SK-N-SH treated with all-trans-retinoic acid at 6 μM for 48 hours (cell line): ENCODE measurements around the gene TMEM25.

ENCODE experiments used
- ATAC-seq: fragments of 200-7000 bp; cut with Tn5 transposase; 3 replicates; pipeline ENCODE4 v1.9.1; 2020; ENCODE audit warnings: mild to moderate bottlenecking, moderate library complexity
- ARNTL ChIP-seq: fragments of 450-650 bp; formaldehyde crosslinking; IDR thresholded peaks from 2 replicates; pipeline ENCODE4 v1.5.0; 2020; ENCODE audit warnings: low read depth, mild to moderate bottlenecking, moderate library complexity, borderline replicate concordance
- BACH2 ChIP-seq: fragments of 250-450 bp; sonication (Bioruptor Pico); IDR thresholded peaks from 2 replicates; pipeline ENCODE4 v1.9.0; 2021; ENCODE audit warnings: mild to moderate bottlenecking, borderline replicate concordance
- CSDC2 ChIP-seq: fragments of 250-450 bp; sonication (Bioruptor Pico); IDR thresholded peaks from 2 replicates; pipeline ENCODE4 v1.5.0; 2020; ENCODE audit warnings: mild to moderate bottlenecking, moderate library complexity
- ESRRG ChIP-seq: fragments of 250-450 bp; sonication (Bioruptor Pico); IDR thresholded peaks from 2 replicates; pipeline ENCODE4 v1.6.1; 2021; ENCODE audit warnings: mild to moderate bottlenecking
- GLIS3 ChIP-seq: fragments of 250-450 bp; sonication (Bioruptor Pico); IDR thresholded peaks from 2 replicates; pipeline ENCODE4 v1.5.0; 2020; ENCODE audit warnings: mild to moderate bottlenecking, moderate library complexity
- ISL1 ChIP-seq: fragments of 250-450 bp; sonication (Bioruptor Pico); IDR thresholded peaks from 2 replicates; pipeline ENCODE4 v2.1.2; 2022; ENCODE audit warnings: mild to moderate bottlenecking, moderate library complexity
- PATZ1 ChIP-seq: fragments of 250-450 bp; sonication (Bioruptor Pico); IDR thresholded peaks from 2 replicates; pipeline ENCODE4 v1.8.0; 2020; ENCODE audit warnings: mild to moderate bottlenecking, moderate library complexity, borderline replicate concordance
- PPARA ChIP-seq: fragments of 250-450 bp; sonication (Bioruptor Pico); IDR thresholded peaks from 2 replicates; pipeline ENCODE4 v1.5.0; 2020; ENCODE audit warnings: mild to moderate bottlenecking, borderline replicate concordance
- RARB ChIP-seq: fragments of 250-450 bp; sonication (Bioruptor Pico); IDR thresholded peaks from 2 replicates; pipeline ENCODE4 v1.8.0; 2021; ENCODE audit warnings: mild to moderate bottlenecking, moderate library complexity
- TCF4 ChIP-seq: fragments of 250-450 bp; sonication (Bioruptor Pico); IDR thresholded peaks from 2 replicates; pipeline ENCODE4 v1.8.0; 2021; ENCODE audit warnings: mild to moderate bottlenecking, moderate library complexity, borderline replicate concordance
- TOX ChIP-seq: fragments of 250-450 bp; sonication (Bioruptor Pico); IDR thresholded peaks from 2 replicates; pipeline ENCODE4 v1.8.0; 2021; ENCODE audit warnings: mild to moderate bottlenecking, moderate library complexity, borderline replicate concordance
- TSHZ2 ChIP-seq: fragments of 250-450 bp; sonication (Bioruptor Pico); IDR thresholded peaks from 2 replicates; pipeline ENCODE4 v1.5.0; 2020; ENCODE audit warnings: mild to moderate bottlenecking, moderate library complexity
- ZC3H10 ChIP-seq: fragments of 250-450 bp; sonication (Bioruptor Pico); IDR thresholded peaks from 2 replicates; pipeline ENCODE4 v1.5.1; 2021; ENCODE audit warnings: mild to moderate bottlenecking, moderate library complexity
- ZFP3 ChIP-seq: fragments of 250-450 bp; sonication (Bioruptor Pico); IDR thresholded peaks from 2 replicates; pipeline ENCODE4 v1.5.0; 2020; ENCODE audit warnings: mild to moderate bottlenecking, moderate library complexity
- ZNF565 ChIP-seq: fragments of 450-650 bp; formaldehyde crosslinking; conservative IDR thresholded peaks from 2 replicates; pipeline ENCODE4 v1.5.0; 2020; ENCODE audit warnings: low read depth, mild to moderate bottlenecking, moderate library complexity
- ZNF70 ChIP-seq: fragments of 450-650 bp; formaldehyde crosslinking; IDR thresholded peaks from 2 replicates; pipeline ENCODE4 v1.5.0; 2020; ENCODE audit warnings: mild to moderate bottlenecking, moderate library complexity
- ZNF8 ChIP-seq: fragments of 450-650 bp; formaldehyde crosslinking; IDR thresholded peaks from 2 replicates; pipeline ENCODE4 v1.5.0; 2020; ENCODE audit warnings: mild to moderate bottlenecking, moderate library complexity
- TF ChIP-seq, protein P1 (sequence below): fragments of 250-450 bp; sonication (Bioruptor Pico); IDR thresholded peaks from 2 replicates; pipeline ENCODE4 v1.5.1; 2020; ENCODE audit warnings: low read depth, mild to moderate bottlenecking, moderate library complexity

The TMEM25 gene

GRCh38 chr11:118531597-118532084, 649 bp downstream of the TMEM25 start (continued):
- no peak for TF ChIP-seq ARNTL (CRISPR knock-in tag)
- TF ChIP-seq, all 23 proteins: peak for 0

GRCh38 chr11:118532091-118532490, 1.1 kb downstream of the TMEM25 start:
- no peak for TF ChIP-seq ISL1 (CRISPR knock-in tag)
- TF ChIP-seq ZNF8 (CRISPR knock-in tag), result no peak
- no peak for TF ChIP-seq ZNF565
- no peak for ATAC-seq

GRCh38 chr11:118532852-118533768, 2.1 kb downstream of the TMEM25 start:
- no peak for ATAC-seq
- TF ChIP-seq PATZ1 (no peak), ZNF565 (no peak), TCF4 (CRISPR knock-in tag) (no peak), PPARA (CRISPR knock-in tag) (no peak), BACH2 (CRISPR knock-in tag) (no peak), RARB (CRISPR knock-in tag) (no peak), ZFP3 (no peak), TOX (CRISPR knock-in tag) (no peak)
- TF ChIP-seq, all 23 proteins: peak for 0

GRCh38 chr11:118533769-118534729, 3.1 kb downstream of the TMEM25 start:
- no peak for ATAC-seq
- TF ChIP-seq ZNF70 (CRISPR knock-in tag), result no peak
- TF ChIP-seq ZC3H10 (CRISPR knock-in tag), result no peak
- TF ChIP-seq, protein P1, sequence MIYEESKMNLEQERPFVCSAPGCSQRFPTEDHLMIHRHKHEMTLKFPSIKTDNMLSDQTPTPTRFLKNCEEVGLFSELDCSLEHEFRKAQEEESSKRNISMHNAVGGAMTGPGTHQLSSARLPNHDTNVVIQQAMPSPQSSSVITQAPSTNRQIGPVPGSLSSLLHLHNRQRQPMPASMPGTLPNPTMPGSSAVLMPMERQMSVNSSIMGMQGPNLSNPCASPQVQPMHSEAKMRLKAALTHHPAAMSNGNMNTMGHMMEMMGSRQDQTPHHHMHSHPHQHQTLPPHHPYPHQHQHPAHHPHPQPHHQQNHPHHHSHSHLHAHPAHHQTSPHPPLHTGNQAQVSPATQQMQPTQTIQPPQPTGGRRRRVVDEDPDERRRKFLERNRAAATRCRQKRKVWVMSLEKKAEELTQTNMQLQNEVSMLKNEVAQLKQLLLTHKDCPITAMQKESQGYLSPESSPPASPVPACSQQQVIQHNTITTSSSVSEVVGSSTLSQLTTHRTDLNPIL, result no peak
- TF ChIP-seq CSDC2 (CRISPR knock-in tag), result no peak
- TF ChIP-seq GLIS3 (CRISPR knock-in tag), result no peak
- TF ChIP-seq ISL1 (CRISPR knock-in tag), result no peak
- no peak for TF ChIP-seq ESRRG (CRISPR knock-in tag)
- TF ChIP-seq ZNF8 (CRISPR knock-in tag), result no peak

- no peak for ATAC-seq
These were observed 4.3 kb downstream of the TMEM25 start for GRCh38 chr11:118535261-118535660.

More at GRCh38 chr11:118535261-118535660, 4.3 kb downstream of the TMEM25 start:
- no peak for TF ChIP-seq TSHZ2 (CRISPR knock-in tag)
- TF ChIP-seq TOX (CRISPR knock-in tag), result no peak
- no peak for TF ChIP-seq ZNF8 (CRISPR knock-in tag)
- no peak for TF ChIP-seq GLIS3 (CRISPR knock-in tag)
- TF ChIP-seq ARNTL (CRISPR knock-in tag), result no peak
